22Rv1 (cell line): Measurements from ENCODE around the gene TPH2.

Experiments
- CTCF ChIP-seq: fragments of 450-650 bp; IDR thresholded peaks from 2 replicates; pipeline ENCODE4 v1.5.1; 2017; ENCODE audit warnings: mild to moderate bottlenecking
- ZFX ChIP-seq: fragments of 450-650 bp; IDR thresholded peaks from 2 replicates; pipeline ENCODE4 v1.6.1; 2017; ENCODE audit warnings: antibody characterized with exemption, borderline replicate concordance

GRCh38 chr12:72037006-72037795, 98.6 kb downstream of the TPH2 start:
- TF ChIP-seq CTCF (no peak), ZFX (no peak)
